ELF-1 (cell line): ENCODE measurements around the gene IL1RAP.
"Not testable (repeated sequence)": the region's sequence is repeated elsewhere in the genome, so short reads cannot be mapped to it uniquely, and the experiment has no call there.

Experiments
- DNase-seq: peaks from one replicate; pipeline ENCODE4 v3.0.0-alpha.2; 2016; ENCODE audit warnings: low read depth, low spot score

IL1RAP gene

GRCh38 chr3:190512666-190513065, 1.2 kb upstream of the IL1RAP start:
- no peak for DNase-seq

GRCh38 chr3:190514413-190515153, 698 bp downstream of the IL1RAP start:
- peak; percentile 39 for DNase-seq

- DNase-seq, result no peak
Observed at GRCh38 chr3:190516416-190516815, 2.5 kb downstream of the IL1RAP start.

- no peak for DNase-seq
Observed at GRCh38 chr3:190517687-190518086, 3.8 kb downstream of the IL1RAP start.

- DNase-seq, result not testable (repeated sequence)
Observed at GRCh38 chr3:190518531-190518930, 4.6 kb downstream of the IL1RAP start.

- DNase-seq, result no peak
Observed at GRCh38 chr3:190519886-190520285, 6.0 kb downstream of the IL1RAP start.

- no peak for DNase-seq
Observed at GRCh38 chr3:190521998-190522397, 8.1 kb downstream of the IL1RAP start.

- no peak for DNase-seq
Observed at GRCh38 chr3:190522621-190523222, 8.8 kb downstream of the IL1RAP start.

GRCh38 chr3:190524942-190525341, 11.1 kb downstream of the IL1RAP start:
- DNase-seq, result no peak

GRCh38 chr3:190525634-190526033, 11.7 kb downstream of the IL1RAP start:
- DNase-seq, result no peak

- no peak for DNase-seq
Observed at GRCh38 chr3:190526787-190527762, 13.2 kb downstream of the IL1RAP start.

GRCh38 chr3:190528706-190529105, 14.8 kb downstream of the IL1RAP start:
- no peak for DNase-seq

- DNase-seq, result no peak
Observed at GRCh38 chr3:190531406-190531805, 17.5 kb downstream of the IL1RAP start.

GRCh38 chr3:190532731-190533203, 18.9 kb downstream of the IL1RAP start:
- no peak for DNase-seq

- DNase-seq, result no peak
Observed at GRCh38 chr3:190533511-190534281, 19.8 kb downstream of the IL1RAP start.

- no peak for DNase-seq
Observed at GRCh38 chr3:190534386-190534785, 20.5 kb downstream of the IL1RAP start.

GRCh38 chr3:190534986-190535385, 21.1 kb downstream of the IL1RAP start:
- DNase-seq, result no peak

GRCh38 chr3:190537146-190537545, 23.3 kb downstream of the IL1RAP start:
- no peak for DNase-seq

GRCh38 chr3:190538288-190538687, 24.4 kb downstream of the IL1RAP start:
- DNase-seq, result no peak

GRCh38 chr3:190539526-190539925, 25.6 kb downstream of the IL1RAP start:
- no peak for DNase-seq

GRCh38 chr3:190541008-190541407, 27.1 kb downstream of the IL1RAP start:
- peak; percentile 11 for DNase-seq
